ENCODE results near the gene TMEFF1.
"Not testable (repeated sequence)": the region's sequence is repeated elsewhere in the genome, so short reads cannot be mapped to it uniquely, and the experiment has no call there.

- TF ChIP-seq POLR2A (IDR thresholded peaks at IDR 0.05; ENCODE audit: borderline replicate concordance, extremely low read depth, insufficient read depth, insufficient read length); ZNF274 (IDR thresholded peaks at IDR 0.05; ENCODE audit: low read depth, low read length); RAD21 (IDR thresholded peaks at IDR 0.05; ENCODE audit: low read depth); ZFX (IDR thresholded peaks at IDR 0.05); POLR2AphosphoS5 (IDR thresholded peaks at IDR 0.05; ENCODE audit: low read depth, low read length); SIN3A (IDR thresholded peaks at IDR 0.05; ENCODE audit: low read depth); EGR1 (IDR thresholded peaks at IDR 0.05; ENCODE audit: low read depth); EZH2 (IDR thresholded peaks at IDR 0.05); SP1 (IDR thresholded peaks at IDR 0.05; ENCODE audit: low read depth): not testable (repeated sequence)
- TF ChIP-seq, protein P1, sequence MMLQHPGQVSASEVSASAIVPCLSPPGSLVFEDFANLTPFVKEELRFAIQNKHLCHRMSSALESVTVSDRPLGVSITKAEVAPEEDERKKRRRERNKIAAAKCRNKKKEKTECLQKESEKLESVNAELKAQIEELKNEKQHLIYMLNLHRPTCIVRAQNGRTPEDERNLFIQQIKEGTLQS (IDR thresholded peaks at IDR 0.05) = not testable (repeated sequence)
- TF ChIP-seq, protein P2, sequence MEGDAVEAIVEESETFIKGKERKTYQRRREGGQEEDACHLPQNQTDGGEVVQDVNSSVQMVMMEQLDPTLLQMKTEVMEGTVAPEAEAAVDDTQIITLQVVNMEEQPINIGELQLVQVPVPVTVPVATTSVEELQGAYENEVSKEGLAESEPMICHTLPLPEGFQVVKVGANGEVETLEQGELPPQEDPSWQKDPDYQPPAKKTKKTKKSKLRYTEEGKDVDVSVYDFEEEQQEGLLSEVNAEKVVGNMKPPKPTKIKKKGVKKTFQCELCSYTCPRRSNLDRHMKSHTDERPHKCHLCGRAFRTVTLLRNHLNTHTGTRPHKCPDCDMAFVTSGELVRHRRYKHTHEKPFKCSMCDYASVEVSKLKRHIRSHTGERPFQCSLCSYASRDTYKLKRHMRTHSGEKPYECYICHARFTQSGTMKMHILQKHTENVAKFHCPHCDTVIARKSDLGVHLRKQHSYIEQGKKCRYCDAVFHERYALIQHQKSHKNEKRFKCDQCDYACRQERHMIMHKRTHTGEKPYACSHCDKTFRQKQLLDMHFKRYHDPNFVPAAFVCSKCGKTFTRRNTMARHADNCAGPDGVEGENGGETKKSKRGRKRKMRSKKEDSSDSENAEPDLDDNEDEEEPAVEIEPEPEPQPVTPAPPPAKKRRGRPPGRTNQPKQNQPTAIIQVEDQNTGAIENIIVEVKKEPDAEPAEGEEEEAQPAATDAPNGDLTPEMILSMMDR (IDR thresholded peaks at IDR 0.05 in 2 of 3, conservative IDR thresholded peaks at IDR 0.05 in 1 of 3; ENCODE audit: borderline replicate concordance in 1 of 3, insufficient read depth in 1 of 3, low read depth in 2 of 3, low read length in 2 of 3) = not testable (repeated sequence)
- TF ChIP-seq, protein P3, sequence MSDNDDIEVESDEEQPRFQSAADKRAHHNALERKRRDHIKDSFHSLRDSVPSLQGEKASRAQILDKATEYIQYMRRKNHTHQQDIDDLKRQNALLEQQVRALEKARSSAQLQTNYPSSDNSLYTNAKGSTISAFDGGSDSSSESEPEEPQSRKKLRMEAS (IDR thresholded peaks at IDR 0.05) = not testable (repeated sequence)
Measured at GRCh38 chr9:100507350-100507749, 34.4 kb downstream of the TMEFF1 start.

Measured in HCT116 (cell line).